Ecto neural progenitor cell (in vitro differentiated cells): Measurements from ENCODE around the gene LRRC14B.
"Not testable (repeated sequence)": the region's sequence is repeated elsewhere in the genome, so short reads cannot be mapped to it uniquely, and the experiment has no call there.

Experiments
- DNase-seq: peaks from one replicate; pipeline ENCODE4 v3.0.0-alpha.2; 2018; ENCODE audit warnings: low spot score

The LRRC14B gene

DNA sequence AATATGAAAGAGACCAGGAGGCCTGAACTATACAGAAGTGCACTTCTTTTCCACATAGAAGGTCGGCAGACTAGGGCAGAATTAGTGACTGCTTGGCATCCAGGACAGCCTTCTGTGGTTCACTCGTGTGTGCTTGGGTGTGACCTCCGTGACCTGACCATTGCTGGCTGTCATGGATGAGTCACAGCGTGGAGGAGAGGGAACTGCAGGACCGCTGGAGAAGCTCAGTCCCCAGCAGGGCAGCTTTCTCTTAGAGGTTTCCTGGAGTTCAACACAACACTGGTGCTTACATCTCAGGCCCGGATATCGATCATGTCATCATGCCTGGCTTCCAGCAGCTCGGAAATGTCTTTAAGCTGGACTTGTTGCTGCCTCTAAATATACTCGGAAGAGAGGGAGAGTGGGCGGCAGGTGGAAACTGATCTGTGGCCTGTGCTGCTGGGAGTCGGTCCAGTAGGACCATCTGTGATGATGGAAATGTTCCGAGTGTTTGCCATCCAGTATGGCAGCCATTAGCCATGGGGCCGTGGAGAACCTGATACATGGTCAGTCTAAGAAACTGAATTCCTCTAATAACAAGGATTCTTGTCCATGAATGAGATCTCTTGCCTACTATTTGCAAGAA is 49.9 kb downstream of the LRRC14B start:
- DNase-seq = not testable (repeated sequence)

DNA sequence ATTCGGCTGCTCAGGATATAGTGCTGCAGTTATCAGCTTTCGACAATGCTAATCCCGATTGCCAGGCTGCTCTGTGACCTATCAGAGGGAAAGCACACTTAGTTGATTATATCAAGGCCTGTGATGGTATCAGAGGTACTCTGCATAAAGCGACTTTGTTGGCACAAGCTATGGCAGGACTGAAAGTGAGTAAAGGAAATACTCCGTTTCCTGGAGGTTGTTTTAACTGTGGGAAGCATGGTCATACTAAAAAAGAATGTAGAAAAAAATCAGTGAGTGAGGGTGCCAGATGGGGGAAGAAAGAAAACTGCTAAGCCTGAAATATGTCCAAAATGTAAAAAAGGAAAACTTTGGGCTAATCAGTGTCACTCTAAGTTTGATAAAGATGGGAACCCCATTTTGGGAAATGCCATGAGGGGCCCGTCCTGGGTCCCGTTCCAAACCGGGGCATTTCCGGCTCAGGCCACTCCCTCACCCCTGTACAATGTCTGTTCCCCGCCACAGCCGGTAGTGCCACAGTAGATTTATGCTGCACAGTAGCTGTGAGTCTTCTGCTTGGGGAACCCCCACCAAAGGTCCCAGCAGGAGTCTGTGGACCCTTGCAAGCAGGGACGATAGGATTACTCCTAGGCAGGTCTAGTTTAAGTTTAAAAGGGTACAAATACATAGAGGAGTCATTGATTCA is 52.5 kb downstream of the LRRC14B start:
- DNase-seq = not testable (repeated sequence)

DNA sequence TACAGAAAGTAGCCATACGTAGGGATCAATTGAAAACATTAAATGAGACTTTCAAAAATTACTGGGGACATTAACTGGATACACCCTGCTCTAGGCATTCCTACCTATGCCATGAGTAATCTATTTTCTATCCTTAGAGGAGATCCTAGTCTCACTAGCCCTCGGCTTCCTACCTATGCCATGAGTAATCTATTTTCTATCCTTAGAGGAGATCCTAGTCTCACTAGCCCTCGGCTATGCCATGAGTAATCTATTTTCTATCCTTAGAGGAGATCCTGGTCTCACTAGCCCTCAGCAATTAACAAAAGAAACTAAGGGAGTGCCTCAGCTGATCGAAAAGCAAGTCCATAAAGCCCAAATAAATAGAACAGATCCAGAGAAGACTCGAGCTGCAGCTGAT is 54.4 kb downstream of the LRRC14B start:
- DNase-seq = not testable (repeated sequence)
